ENCODE measurements around the gene COL8A2. TPM values are rescaled to one million over a fixed set of nuclear protein-coding genes. Genes with fewer than 3 reads are reported as not detected.

The COL8A2 gene
- total and polyA plus RNA-seq, 3 donors from 2014 or later, result 1.3 to 4.2 (median 2.0) TPM

DNA sequence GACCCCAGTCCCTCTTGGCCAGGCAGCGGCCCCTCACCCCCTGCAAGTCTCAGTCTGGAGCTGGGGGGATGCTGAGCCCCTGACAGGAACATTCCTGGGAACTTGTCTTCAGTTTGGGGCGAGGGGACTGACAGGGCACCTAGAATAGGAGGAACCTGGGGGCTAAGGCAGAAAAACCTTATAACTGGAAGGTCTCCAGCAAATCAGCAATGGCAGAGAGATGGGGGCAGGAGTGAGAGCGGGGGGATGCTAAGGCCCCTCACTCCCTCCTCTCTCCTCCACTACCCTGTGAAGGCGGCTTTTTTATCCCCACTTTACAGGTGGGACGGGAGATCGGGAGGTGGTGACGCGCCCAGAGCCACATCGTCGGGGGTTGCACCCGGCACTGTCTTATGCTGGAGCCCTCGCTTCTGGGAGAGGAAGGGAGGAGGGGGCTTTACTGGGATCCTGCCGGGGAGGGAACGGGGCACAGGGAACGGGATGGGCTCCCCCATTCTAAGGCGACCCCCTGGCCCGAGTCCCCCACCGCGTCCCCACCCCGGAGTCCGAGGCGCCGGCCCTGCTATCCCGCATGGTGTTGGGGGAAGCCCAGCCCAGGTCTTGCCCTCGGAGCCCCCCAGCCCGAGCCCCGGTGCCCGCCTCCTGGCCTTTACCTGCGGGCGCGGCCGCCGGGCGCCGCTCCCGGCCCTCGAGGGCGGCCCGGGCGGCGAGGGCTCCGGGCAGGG, 456 bp downstream of the COL8A2 start:
- peaks cover 10% of the 10 kb centered on the region for H3K4me1 ChIP-seq
- no peaks in the 10 kb centered on the region for H3K9me3 ChIP-seq
- intact Hi-C loops (cut with DNase I; ENCODE audit: low total_unique reads), result no loop called here
- no peak for DNase-seq
- no peaks in the 10 kb centered on the region for H3K27me3 ChIP-seq
- no peaks in the 10 kb centered on the region for H3K36me3 ChIP-seq (ENCODE audit: low read depth, missing control alignments)
- no peak overlapping the region for H3K27ac ChIP-seq
- peak overlapping the region in 1 of 2 donors; percentile 16 for H3K4me3 ChIP-seq
- 23 to 29% methylated on average over 34 to 35 of the region's 42 CpGs for WGBS, 2 donors
- TF ChIP-seq, protein P1, sequence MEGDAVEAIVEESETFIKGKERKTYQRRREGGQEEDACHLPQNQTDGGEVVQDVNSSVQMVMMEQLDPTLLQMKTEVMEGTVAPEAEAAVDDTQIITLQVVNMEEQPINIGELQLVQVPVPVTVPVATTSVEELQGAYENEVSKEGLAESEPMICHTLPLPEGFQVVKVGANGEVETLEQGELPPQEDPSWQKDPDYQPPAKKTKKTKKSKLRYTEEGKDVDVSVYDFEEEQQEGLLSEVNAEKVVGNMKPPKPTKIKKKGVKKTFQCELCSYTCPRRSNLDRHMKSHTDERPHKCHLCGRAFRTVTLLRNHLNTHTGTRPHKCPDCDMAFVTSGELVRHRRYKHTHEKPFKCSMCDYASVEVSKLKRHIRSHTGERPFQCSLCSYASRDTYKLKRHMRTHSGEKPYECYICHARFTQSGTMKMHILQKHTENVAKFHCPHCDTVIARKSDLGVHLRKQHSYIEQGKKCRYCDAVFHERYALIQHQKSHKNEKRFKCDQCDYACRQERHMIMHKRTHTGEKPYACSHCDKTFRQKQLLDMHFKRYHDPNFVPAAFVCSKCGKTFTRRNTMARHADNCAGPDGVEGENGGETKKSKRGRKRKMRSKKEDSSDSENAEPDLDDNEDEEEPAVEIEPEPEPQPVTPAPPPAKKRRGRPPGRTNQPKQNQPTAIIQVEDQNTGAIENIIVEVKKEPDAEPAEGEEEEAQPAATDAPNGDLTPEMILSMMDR (IDR thresholded peaks at IDR 0.05), result no peak
- TF ChIP-seq POLR2A (IDR thresholded peaks at IDR 0.05), result no peak

- no peak overlapping the region for H3K27ac ChIP-seq
- H3K36me3 ChIP-seq (ENCODE audit: low read depth, missing control alignments), result no peaks in the 10 kb centered on the region
- peaks cover 14% of the 10 kb centered on the region for H3K4me1 ChIP-seq
- TF ChIP-seq, protein P1 (IDR thresholded peaks at IDR 0.05), result no peak
- no peak for TF ChIP-seq POLR2A (IDR thresholded peaks at IDR 0.05)
- WGBS, 2 donors, result 59 to 84% methylated on average over 8 of the region's 8 CpGs
- H3K9me3 ChIP-seq, result no peaks in the 10 kb centered on the region
- no peaks in the 10 kb centered on the region for H3K27me3 ChIP-seq
- no peak overlapping the region for H3K4me3 ChIP-seq
- no peak for DNase-seq
- intact Hi-C loops (cut with DNase I; ENCODE audit: low total_unique reads), result no loop called here
Measured at GRCh38 chr1:36123356-36123755, 1.7 kb downstream of the COL8A2 start.

GRCh38 chr1:36122062-36123030, 2.7 kb downstream of the COL8A2 start:
- Histone ChIP-seq H3K4me1 (peaks cover 14% of the 10 kb centered on the region), H3K4me3 (no peak overlapping the region), H3K9me3 (no peaks in the 10 kb centered on the region), H3K27ac (no peak overlapping the region), H3K36me3 (ENCODE audit: low read depth, missing control alignments) (no peaks in the 10 kb centered on the region), H3K27me3 (no peaks in the 10 kb centered on the region)
- intact Hi-C loops (cut with DNase I; ENCODE audit: low total_unique reads), result no loop called here
- DNase-seq, result no peak
- 89 to 91% methylated on average over 12 of the region's 12 CpGs for WGBS, 2 donors
- TF ChIP-seq POLR2A (IDR thresholded peaks at IDR 0.05), result no peak
- TF ChIP-seq, protein P1 (IDR thresholded peaks at IDR 0.05), result no peak

- Histone ChIP-seq H3K9me3 (no peaks in the 10 kb centered on the region), H3K27ac (peak overlapping the region in 1 of 2 donors; percentile 45), H3K4me1 (peaks cover 10% of the 10 kb centered on the region), H3K27me3 (no peaks in the 10 kb centered on the region), H3K36me3 (ENCODE audit: low read depth, missing control alignments) (no peaks in the 10 kb centered on the region), H3K4me3 (no peak overlapping the region)
- DNase-seq, result no peak
- 58 to 75% methylated on average over 3 to 9 of the region's 9 CpGs for whole genome bisulfite sequencing, 2 donors
- intact Hi-C loops (cut with DNase I; ENCODE audit: low total_unique reads), result no loop called here
- TF ChIP-seq, protein P1 (IDR thresholded peaks at IDR 0.05), result no peak
- TF ChIP-seq POLR2A (IDR thresholded peaks at IDR 0.05), result no peak
Measured at GRCh38 chr1:36119456-36119855, 5.6 kb downstream of the COL8A2 start.

All from testis (tissue), 3 donors.